Measurements from ENCODE around the gene HARS1. TPM values are rescaled to one million over a fixed set of nuclear protein-coding genes. Genes with fewer than 3 reads are reported as not detected.
A peak's percentile ranks its signal among the peaks of the same experiment; 100 is the strongest.

The HARS1 gene
- polyA plus RNA-seq, 3 donors = 28.4 to 34.3 (median 31.9) TPM

GRCh38 chr5:140713562-140714094, 22.5 kb upstream of the HARS1 start:
- Mint-ChIP-seq H3K27ac (no peak overlapping the region), H3K4me3 (no peak overlapping the region), H3K27me3 (ENCODE audit: low read depth in 3 of 3) (peaks cover 1 to 7% (median 5%) of the 10 kb centered on the region in 3 donors), H3K4me1 (peaks cover 13% of the 10 kb centered on the region), H3K36me3 (no peaks in the 10 kb centered on the region), H3K9me3 (peaks cover 0 to 7% (median 0%) of the 10 kb centered on the region in 7 donors)
- TF ChIP-seq CTCF (IDR thresholded peaks at IDR 0.05) = no peak
- no peaks in the 10 kb centered on the region for H3K9me3 ChIP-seq (replicated peaks in 1 of 2; ENCODE audit: control insufficient read depth in 1 of 2, insufficient read depth in 1 of 2, low read length in 2 of 2)
- no peak overlapping the region for H3K4me3 ChIP-seq (replicated peaks in 1 of 3; ENCODE audit: low read depth in 2 of 3, low read length in 3 of 3)
- H4K20me1 ChIP-seq (ENCODE audit: insufficient read depth, low read length) = no peaks in the 10 kb centered on the region
- H3K4me1 ChIP-seq (ENCODE audit: control insufficient read depth in 1 of 2, insufficient read depth in 2 of 2, low read length in 2 of 2) = peaks cover 5 to 13% of the 10 kb centered on the region in 2 donors
- no peak overlapping the region for H3K9ac ChIP-seq (ENCODE audit: insufficient read depth, low read length, poor library complexity, severe bottlenecking)
- H3K36me3 ChIP-seq (replicated peaks in 1 of 2; ENCODE audit: control insufficient read depth in 1 of 2, insufficient read depth in 2 of 2, low read length in 2 of 2) = no peaks in the 10 kb centered on the region
- H3K79me2 ChIP-seq (ENCODE audit: insufficient read depth, low read length) = no peaks in the 10 kb centered on the region
- H3K4me2 ChIP-seq (replicated peaks; ENCODE audit: extremely low read depth, low read length, poor library complexity, severe bottlenecking) = no peak overlapping the region
- no peak for DNase-seq
- no peak overlapping the region for H3K27ac ChIP-seq (ENCODE audit: low read depth in 1 of 2, low read length in 2 of 2)
- no peaks in the 10 kb centered on the region for H3K27me3 ChIP-seq (ENCODE audit: control insufficient read depth in 2 of 2, insufficient read depth in 2 of 2, low read length in 2 of 2)
- intact Hi-C loops (cut with micrococcal nuclease) = loop anchor here (5.0 to 10.0 kb wide), 3 partner anchors 149 to 349 kb away; partner anchors contain the start of genes ANKHD1 (in 1 of the 2), APBB3 (in 1 of the 2), SLC35A4 (in 1 of the 2) and SLC4A9 (in 1 of the 2)
- WGBS (ENCODE audit: insufficient coverage) = no CpG with 5 or more reads among the region's 1 CpG
- H2AFZ ChIP-seq (ENCODE audit: insufficient read depth, low read depth, low read length, poor library complexity, severe bottlenecking) = no peak overlapping the region

GRCh38 chr5:140711794-140712193, 20.6 kb upstream of the HARS1 start:
- Mint-ChIP-seq H3K9me3 (peaks cover 0 to 7% (median 0%) of the 10 kb centered on the region in 7 donors), H3K36me3 (peaks cover 4 to 11% of the 10 kb centered on the region in 2 donors), H3K4me3 (peak overlapping the region in 1 of 2 donors; percentile 90), H3K27ac (peak overlapping the region in 4 of 7 donors; percentile 66 to 98 (median 90)), H3K4me1 (peaks cover 13% of the 10 kb centered on the region), H3K27me3 (ENCODE audit: low read depth in 3 of 3) (peaks cover 1 to 7% (median 5%) of the 10 kb centered on the region in 3 donors)
- Histone ChIP-seq H3K4me2 (replicated peaks; ENCODE audit: extremely low read depth, low read length, poor library complexity, severe bottlenecking) (peak overlapping the region; percentile 88), H3K27me3 (ENCODE audit: control insufficient read depth in 2 of 2, insufficient read depth in 2 of 2, low read length in 2 of 2) (no peaks in the 10 kb centered on the region), H3K27ac (ENCODE audit: low read depth in 1 of 2, low read length in 2 of 2) (no peak overlapping the region), H3K36me3 (replicated peaks in 1 of 2; ENCODE audit: control insufficient read depth in 1 of 2, insufficient read depth in 2 of 2, low read length in 2 of 2) (peaks cover 0 to 11% of the 10 kb centered on the region in 2 donors), H3K9ac (ENCODE audit: insufficient read depth, low read length, poor library complexity, severe bottlenecking) (no peak overlapping the region), H3K79me2 (ENCODE audit: insufficient read depth, low read length) (no peaks in the 10 kb centered on the region), H3K4me1 (ENCODE audit: control insufficient read depth in 1 of 2, insufficient read depth in 2 of 2, low read length in 2 of 2) (peaks cover 5 to 13% of the 10 kb centered on the region in 2 donors), H2AFZ (ENCODE audit: insufficient read depth, low read depth, low read length, poor library complexity, severe bottlenecking) (peak overlapping the region; percentile 87), H3K9me3 (replicated peaks in 1 of 2; ENCODE audit: control insufficient read depth in 1 of 2, insufficient read depth in 1 of 2, low read length in 2 of 2) (no peaks in the 10 kb centered on the region), H4K20me1 (ENCODE audit: insufficient read depth, low read length) (no peaks in the 10 kb centered on the region), H3K4me3 (replicated peaks in 1 of 3; ENCODE audit: low read depth in 2 of 3, low read length in 3 of 3) (peak overlapping the region in 1 of 3 experiments; percentile 85)
- intact Hi-C loops (cut with micrococcal nuclease) = loop anchor here (5.0 to 10.0 kb wide), 3 partner anchors 147 to 347 kb away; partner anchors contain the start of genes ANKHD1 (in 1 of the 2), APBB3 (in 1 of the 2), SLC35A4 (in 1 of the 2) and SLC4A9 (in 1 of the 2)
- TF ChIP-seq CTCF (IDR thresholded peaks at IDR 0.05) = no peak
- DNase-seq = no peak
- WGBS (ENCODE audit: insufficient coverage) = no CpG with 5 or more reads among the region's 1 CpG

All from CD14-positive monocyte (primary cell).